Natural killer cell (primary cell): Measurements from ENCODE around the gene ACSM2B. TPM values are rescaled to one million over a fixed set of nuclear protein-coding genes. Genes with fewer than 3 reads are reported as not detected.

Experiments
- total RNA-seq, 4 donors: library from RNA; stranded (reverse); fragments of 120-200 nt in 1 of 4; gene quantifications; one replicate each; pipeline versions ENCODE4 v1.2.3 to v1.2.4, GENCODE V29; 2013 to 2022

ACSM2B gene
- total RNA-seq, 3 donors from 2014 or later (not counting 1 experiment from before 2014, with no cell fraction given) = not detected

Other genes starting within 250 kb of the ACSM2B start
- not detected for gene GP2, start 248.9 kb downstream of the ACSM2B start, total RNA-seq
- gene UMOD, start 223.7 kb downstream of the ACSM2B start, total RNA-seq = not detected
- not detected for gene PDILT, start 171.6 kb downstream of the ACSM2B start, total RNA-seq
- not detected for gene ACSM5, start 166.8 kb downstream of the ACSM2B start, total RNA-seq
- not detected for gene ACSM2A, start 124.8 kb downstream of the ACSM2B start, total RNA-seq
- under 1 TPM; 0.19 to 0.41 (median 0.35) TPM for gene ACSM1, start 121.3 kb upstream of the ACSM2B start, total RNA-seq
- gene THUMPD1, start 165.5 kb upstream of the ACSM2B start, total RNA-seq = 10 to 100 TPM; 86.1 to 92.2 (median 87.1) TPM
- gene ACSM3, start 187.6 kb upstream of the ACSM2B start, total RNA-seq = 1 to 10 TPM; 3.7 to 4.4 (median 4.4) TPM
- gene ERI2, start 230.1 kb upstream of the ACSM2B start, total RNA-seq = 1 to 10 TPM; 2.4 to 3.5 (median 2.8) TPM
- 1 to 10 TPM; 1.5 to 6.0 (median 1.7) TPM for gene REXO5, start 230.2 kb upstream of the ACSM2B start, total RNA-seq